Tibial artery (tissue), 4 donors: Measurements from ENCODE around the gene AQP12B.

ENCODE experiments used
- DNase-seq, 2 donors: peaks; one replicate each; pipeline ENCODE4 v3.0.0-alpha.2; 2019
- H3K27ac ChIP-seq, 2 donors: fragments of 200-600 bp; sonication (generic) in 1 of 2; 1 replicate in 1 of 2; 2 replicates in 1 of 2; pipeline ENCODE4 v1.5.1; 2018 to 2019; ENCODE audit warnings: mild to moderate bottlenecking in 1 of 2
- H3K27me3 ChIP-seq, 2 donors: fragments of 200-600 bp; sonication (generic) in 1 of 2; one replicate each; pipeline versions ENCODE4 v1.5.1 to v1.6.0; 2016 to 2019
- H3K36me3 ChIP-seq, 3 donors: fragments of 200-600 bp; sonication (generic) in 2 of 3; one replicate each; pipeline ENCODE4 v1.5.1; 2016 to 2019; ENCODE audit warnings: mild to moderate bottlenecking in 2 of 3
- H3K4me1 ChIP-seq, 4 donors: fragments of 200-600 bp; sonication (generic) in 2 of 4; 1 replicate in 3 of 4; 2 replicates in 1 of 4; pipeline ENCODE4 v1.5.1; 2016 to 2019
- H3K4me3 ChIP-seq, 2 donors: fragments of 200-600 bp; sonication (generic) in 1 of 2; 1 replicate in 1 of 2; 2 replicates in 1 of 2; pipeline ENCODE4 v1.5.1; 2018 to 2019; ENCODE audit warnings: mild to moderate bottlenecking in 2 of 2
- H3K9me3 ChIP-seq, 3 donors: fragments of 200-600 bp; sonication (generic) in 1 of 3; one replicate each; pipeline ENCODE4 v1.5.1; 2016 to 2019
- CTCF ChIP-seq, 2 experiments: fragments of 200-600 bp in 1 of 2; fragments of 450-650 bp in 1 of 2; IDR thresholded peaks; one replicate each; pipeline ENCODE4 v1.5.1; 2017 to 2019; ENCODE audit warnings: antibody characterized with exemption in 2 of 2, mild to moderate bottlenecking in 1 of 2, moderate library complexity in 1 of 2
- intact Hi-C: fragments of 100-400 bp; cut with DNase I; formaldehyde crosslinking; loops from one replicate; pipeline ENCODE4 v1.15.0; 2023; ENCODE audit warnings: low total_unique reads

Gene AQP12B

GRCh38 chr2:240707043-240707756 is 24.5 kb upstream of the AQP12B start:
- no peak for DNase-seq
- Histone ChIP-seq H3K9me3 (no peaks in the 10 kb centered on the region), H3K27ac (no peak overlapping the region), H3K4me1 (no peaks in the 10 kb centered on the region), H3K4me3 (no peak overlapping the region), H3K27me3 (peaks cover 0 to 53% of the 10 kb centered on the region in 2 donors), H3K36me3 (no peaks in the 10 kb centered on the region)
- intact Hi-C loops, result loop anchor here (10.0 kb wide), 1 partner anchor 182 kb away; no protein-coding TSS in a partner anchor
- no peak for TF ChIP-seq CTCF (IDR thresholded peaks at IDR 0.05)

- no peaks in the 10 kb centered on the region for H3K4me1 ChIP-seq
- no peak overlapping the region for H3K27ac ChIP-seq
- DNase-seq, result no peak
- intact Hi-C loops, result loop anchor here (10.0 kb wide), 1 partner anchor 180 kb away; no protein-coding TSS in a partner anchor
- peaks cover 0 to 56% of the 10 kb centered on the region in 2 donors for H3K27me3 ChIP-seq
- H3K36me3 ChIP-seq, result no peaks in the 10 kb centered on the region
- H3K4me3 ChIP-seq, result no peak overlapping the region
- TF ChIP-seq CTCF (IDR thresholded peaks at IDR 0.05), result no peak
- no peaks in the 10 kb centered on the region for H3K9me3 ChIP-seq
Measured at GRCh38 chr2:240705204-240705791, 22.6 kb upstream of the AQP12B start.

GRCh38 chr2:240704651-240705050 is 22.0 kb upstream of the AQP12B start:
- no peak for DNase-seq
- Histone ChIP-seq H3K9me3 (no peaks in the 10 kb centered on the region), H3K4me1 (no peaks in the 10 kb centered on the region), H3K27ac (no peak overlapping the region), H3K4me3 (no peak overlapping the region), H3K36me3 (no peaks in the 10 kb centered on the region), H3K27me3 (peaks cover 0 to 54% of the 10 kb centered on the region in 2 donors)
- no peak for TF ChIP-seq CTCF (IDR thresholded peaks at IDR 0.05)
- intact Hi-C loops, result loop anchor here (10.0 kb wide), 1 partner anchor 180 kb away; no protein-coding TSS in a partner anchor

- Histone ChIP-seq H3K4me1 (no peaks in the 10 kb centered on the region), H3K27ac (no peak overlapping the region), H3K4me3 (no peak overlapping the region), H3K36me3 (no peaks in the 10 kb centered on the region), H3K27me3 (peaks cover 0 to 52% of the 10 kb centered on the region in 2 donors), H3K9me3 (no peaks in the 10 kb centered on the region)
- intact Hi-C loops, result loop anchor here (10.0 kb wide), 1 partner anchor 179 kb away; no protein-coding TSS in a partner anchor
- no peak for DNase-seq
- no peak for TF ChIP-seq CTCF (IDR thresholded peaks at IDR 0.05)
Measured at GRCh38 chr2:240703417-240704341, 21.0 kb upstream of the AQP12B start.

- Histone ChIP-seq H3K36me3 (no peaks in the 10 kb centered on the region), H3K4me3 (no peak overlapping the region), H3K27me3 (peaks cover 0 to 48% of the 10 kb centered on the region in 2 donors), H3K4me1 (no peaks in the 10 kb centered on the region), H3K9me3 (no peaks in the 10 kb centered on the region), H3K27ac (no peak overlapping the region)
- intact Hi-C loops, result loop anchor here (10.0 kb wide), 1 partner anchor 178 kb away; no protein-coding TSS in a partner anchor
- DNase-seq, result no peak
- no peak for TF ChIP-seq CTCF (IDR thresholded peaks at IDR 0.05)
Measured at GRCh38 chr2:240702640-240703011, 19.9 kb upstream of the AQP12B start.
